ENCODE results near the gene SIGMAR1.

The SIGMAR1 gene

GRCh38 chr9:34591917-34592866 is 45.4 kb downstream of the SIGMAR1 start:
- TF ChIP-seq CTCF (IDR thresholded peaks at IDR 0.05; ENCODE audit: insufficient read depth, low read depth, low read length, missing control alignments), result no peak

GRCh38 chr9:34591248-34591916 is 46.2 kb downstream of the SIGMAR1 start:
- peak overlapping the region; percentile 14 for H3K4me3 ChIP-seq (ENCODE audit: low read length)
- peak; percentile 73 for TF ChIP-seq CTCF (IDR thresholded peaks at IDR 0.05; ENCODE audit: insufficient read depth, low read depth, low read length, missing control alignments)
- peak; percentile 74 for DNase-seq (ENCODE audit: low read depth)

More at GRCh38 chr9:34591917-34592866, 45.4 kb downstream of the SIGMAR1 start:
- H3K4me3 ChIP-seq (ENCODE audit: low read length), result no peak overlapping the region
- no peak for DNase-seq (ENCODE audit: low read depth)

- no peak for TF ChIP-seq CTCF (IDR thresholded peaks at IDR 0.05; ENCODE audit: insufficient read depth, low read depth, low read length, missing control alignments)
- peak; percentile 16 for DNase-seq (ENCODE audit: low read depth)
Observed at GRCh38 chr9:34590381-34591247, 47.0 kb downstream of the SIGMAR1 start.

GRCh38 chr9:34589636-34590380 is 47.8 kb downstream of the SIGMAR1 start, which contains the start of gene CNTFR:
TSS of gene CNTFR (minus strand) at chr9:34589724. CDS start at chr9:34568981, 20,743 bp downstream.
- TF ChIP-seq CTCF (IDR thresholded peaks at IDR 0.05; ENCODE audit: insufficient read depth, low read depth, low read length, missing control alignments), result no peak
- peak within 1 kb of the TSS; percentile 25 for H3K4me3 ChIP-seq (ENCODE audit: low read length)
- peak; percentile 24 for DNase-seq (ENCODE audit: low read depth)

More at GRCh38 chr9:34590381-34591247, 47.0 kb downstream of the SIGMAR1 start:
- H3K4me3 ChIP-seq (ENCODE audit: low read length), result peak overlapping the region; percentile 14

GRCh38 chr9:34588671-34589635 is 48.6 kb downstream of the SIGMAR1 start:
- no peak overlapping the region for H3K4me3 ChIP-seq (ENCODE audit: low read length)
- TF ChIP-seq CTCF (IDR thresholded peaks at IDR 0.05; ENCODE audit: insufficient read depth, low read depth, low read length, missing control alignments), result no peak
- DNase-seq (ENCODE audit: low read depth), result no peak

Data from epithelial cell of esophagus (primary cell).